ENCODE results near the gene RALA.
"Not testable (repeated sequence)": the region's sequence is repeated elsewhere in the genome, so short reads cannot be mapped to it uniquely, and the experiment has no call there.

Gene RALA

DNA sequence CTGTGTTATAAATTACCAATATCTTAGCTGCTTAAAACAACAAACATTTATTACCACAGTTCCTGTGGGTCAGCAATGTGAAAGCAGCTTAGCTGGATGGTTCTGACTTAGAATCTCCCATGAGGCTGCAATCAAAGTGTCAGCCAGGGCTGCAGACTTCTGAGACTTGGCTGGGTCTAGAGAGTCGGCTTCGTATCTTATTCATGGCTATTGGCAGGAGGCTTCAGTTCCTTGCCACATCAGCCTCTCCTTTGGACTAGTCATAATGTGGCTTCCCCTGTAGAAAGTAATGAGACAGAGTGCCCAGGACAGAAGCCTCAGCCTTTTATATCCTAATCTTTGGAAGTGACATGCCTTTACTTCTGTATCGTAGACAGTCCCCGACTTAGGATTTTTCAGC, 27.3 kb downstream of the RALA start:
- no peak for DNase-seq

DNA sequence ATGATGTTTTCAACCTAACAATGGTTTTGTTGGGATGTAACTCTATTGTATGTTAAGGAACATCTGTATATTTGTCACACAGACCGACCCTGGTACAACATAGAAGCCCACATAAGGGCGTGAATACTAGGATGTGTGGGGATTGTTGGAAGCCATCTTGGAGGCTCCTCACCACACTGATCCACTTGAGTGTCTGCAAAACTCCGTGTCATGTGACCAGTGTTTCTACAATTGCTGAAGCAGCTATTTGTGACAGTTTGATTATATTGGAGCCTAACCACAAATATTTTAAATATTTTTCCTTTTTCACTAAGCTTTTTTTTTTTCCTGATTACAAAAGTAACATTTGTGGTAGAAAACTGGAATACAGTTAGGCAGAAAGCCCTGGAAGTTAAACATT, 27.9 kb downstream of the RALA start:
- no peak for DNase-seq

DNA sequence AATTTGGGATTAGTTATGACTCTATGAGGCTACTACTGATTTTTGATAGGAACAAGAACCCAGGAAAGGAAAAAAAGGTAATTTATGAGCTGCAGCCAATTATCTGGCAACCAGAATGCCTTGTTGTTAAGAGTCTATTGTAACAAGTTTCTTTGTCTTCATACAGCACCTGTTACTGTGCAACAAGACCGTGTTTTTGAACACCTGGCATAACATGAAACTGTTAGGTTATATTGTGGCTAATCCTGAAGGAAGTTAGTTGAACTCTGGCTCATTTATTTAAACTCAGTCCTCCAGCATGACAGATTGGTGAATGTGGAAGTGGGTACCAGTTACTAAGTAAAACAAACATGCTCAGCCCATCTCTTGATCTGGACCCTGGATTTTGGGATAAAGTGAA, 33.0 kb downstream of the RALA start:
- DNase-seq: no peak

DNA sequence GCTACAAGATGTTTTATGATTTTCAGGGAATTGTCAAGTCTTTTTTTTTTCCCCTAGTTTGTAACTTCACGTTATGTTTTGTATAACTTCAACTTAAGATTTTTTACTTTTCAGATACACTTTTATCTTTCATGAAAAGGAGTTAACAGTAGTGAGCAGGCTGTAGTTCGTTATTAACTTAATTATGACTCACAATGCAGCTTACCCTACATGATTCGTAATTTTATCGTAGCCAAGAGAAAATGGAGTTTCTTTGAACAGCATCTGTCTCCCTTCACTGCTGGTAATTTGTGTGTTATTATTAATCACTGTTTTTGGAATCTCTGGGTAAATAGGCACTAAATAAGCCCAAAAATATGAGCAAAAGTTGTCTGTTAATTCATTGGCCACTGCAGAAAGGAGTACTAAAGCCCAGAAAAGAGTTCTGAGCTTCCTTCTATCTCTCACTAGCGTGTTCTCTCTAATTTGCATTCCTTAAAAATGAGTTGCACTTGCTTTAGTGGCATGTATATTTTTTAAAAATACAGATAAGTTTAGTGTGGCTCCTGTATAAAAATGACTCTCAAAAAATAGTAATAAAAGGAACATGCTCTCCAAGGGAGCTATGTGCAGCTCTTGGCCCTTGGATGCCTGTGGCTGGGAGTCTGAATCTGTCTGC, 36.1 kb downstream of the RALA start:
- no peak for DNase-seq

DNA sequence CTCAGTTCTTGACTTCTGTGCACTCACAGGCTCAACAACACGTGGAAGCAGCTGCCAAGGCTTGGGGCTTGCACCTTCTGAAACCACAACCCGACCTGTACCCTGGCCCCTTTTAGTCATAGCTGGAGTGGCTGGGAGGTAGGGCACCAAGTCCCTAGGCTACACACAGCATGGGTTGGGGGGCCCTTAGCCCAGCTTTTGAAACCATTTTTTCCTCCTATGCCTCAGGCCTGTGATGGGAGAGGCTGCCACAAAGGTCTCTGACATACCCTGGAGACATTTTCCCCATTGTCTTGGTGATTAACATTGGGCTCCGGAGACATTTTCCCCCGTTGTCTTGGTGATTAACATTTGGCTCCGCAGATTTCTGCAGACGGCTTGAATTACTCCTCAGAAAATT, 38.6 kb downstream of the RALA start:
- DNase-seq: no peak

DNA sequence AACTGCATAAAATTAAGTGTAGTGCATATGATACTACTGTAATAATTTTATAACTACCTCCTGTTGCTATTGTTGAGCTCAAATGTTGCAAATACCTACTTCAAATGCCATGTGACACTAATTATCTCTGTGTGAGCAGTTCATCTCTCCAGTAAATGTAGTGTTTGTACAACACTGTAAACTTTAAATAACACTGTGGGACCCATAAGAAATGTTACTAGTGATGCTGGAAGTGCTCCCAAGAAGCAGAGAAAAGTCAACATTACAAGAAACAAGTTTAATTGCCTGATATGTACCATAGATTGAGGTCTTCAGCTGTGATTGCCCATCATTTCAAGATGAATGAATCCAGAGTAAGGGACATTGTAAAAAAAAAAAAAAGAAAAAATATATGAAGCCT, 39.9 kb downstream of the RALA start:
- DNase-seq: no peak

DNA sequence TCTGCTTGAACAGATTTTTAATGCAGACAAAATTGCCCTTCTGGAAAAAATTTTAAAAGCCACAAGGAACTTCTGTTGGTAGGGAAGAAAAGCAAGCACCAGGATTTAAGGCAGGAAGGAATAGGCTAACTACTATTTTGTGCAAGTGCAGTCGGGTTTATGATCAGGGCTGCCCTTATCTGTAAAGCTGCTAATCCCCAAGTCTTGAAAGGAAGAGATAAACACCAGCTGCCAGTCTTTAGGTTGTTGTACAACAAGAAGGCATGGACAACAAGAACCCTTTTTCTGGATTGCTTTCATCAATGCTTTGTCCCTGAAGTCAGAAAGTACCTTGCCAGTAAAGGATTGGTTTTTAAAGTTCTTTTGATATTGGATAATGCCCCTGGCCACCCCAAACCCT, 40.7 kb downstream of the RALA start:
- DNase-seq: no peak

DNA sequence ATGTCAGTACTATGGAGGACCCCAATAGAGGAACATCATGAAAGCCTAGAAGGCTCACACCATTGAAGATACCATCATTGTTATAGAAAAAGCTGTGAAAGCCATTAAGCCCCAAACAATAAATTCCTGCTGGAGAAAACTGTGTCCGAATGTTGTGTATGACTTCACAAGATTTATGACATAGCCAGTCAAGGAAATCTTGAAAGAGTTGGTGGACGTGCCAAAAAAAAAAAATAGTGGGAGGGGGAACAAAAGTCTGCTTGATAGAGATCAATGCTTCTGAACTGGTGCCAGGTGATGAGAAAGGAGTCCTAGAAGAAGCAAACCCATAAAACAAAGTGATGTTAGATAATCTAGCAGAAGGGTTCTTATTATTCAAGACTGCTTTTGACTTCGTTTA, 41.2 kb downstream of the RALA start:
- no peak for DNase-seq

DNA sequence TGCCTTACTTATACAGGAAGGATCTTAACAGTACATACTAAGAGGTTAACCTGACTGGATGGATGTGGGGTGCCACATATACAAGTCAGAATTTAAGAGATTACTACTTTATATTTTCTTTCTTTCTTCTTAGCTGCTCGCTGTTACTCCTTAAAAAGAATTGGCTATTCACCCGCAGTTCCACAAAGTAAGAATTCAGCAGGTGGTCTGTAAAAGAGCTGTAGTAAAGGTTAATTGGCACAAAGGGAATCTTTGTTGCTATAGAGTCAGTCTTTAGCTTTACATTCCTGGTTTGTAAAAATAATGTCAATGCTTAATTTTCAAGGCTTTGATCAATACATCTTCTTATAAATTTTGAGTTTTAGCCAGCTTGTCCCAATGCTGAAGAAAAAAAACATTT, 43.2 kb downstream of the RALA start:
- DNase-seq: no peak

DNA sequence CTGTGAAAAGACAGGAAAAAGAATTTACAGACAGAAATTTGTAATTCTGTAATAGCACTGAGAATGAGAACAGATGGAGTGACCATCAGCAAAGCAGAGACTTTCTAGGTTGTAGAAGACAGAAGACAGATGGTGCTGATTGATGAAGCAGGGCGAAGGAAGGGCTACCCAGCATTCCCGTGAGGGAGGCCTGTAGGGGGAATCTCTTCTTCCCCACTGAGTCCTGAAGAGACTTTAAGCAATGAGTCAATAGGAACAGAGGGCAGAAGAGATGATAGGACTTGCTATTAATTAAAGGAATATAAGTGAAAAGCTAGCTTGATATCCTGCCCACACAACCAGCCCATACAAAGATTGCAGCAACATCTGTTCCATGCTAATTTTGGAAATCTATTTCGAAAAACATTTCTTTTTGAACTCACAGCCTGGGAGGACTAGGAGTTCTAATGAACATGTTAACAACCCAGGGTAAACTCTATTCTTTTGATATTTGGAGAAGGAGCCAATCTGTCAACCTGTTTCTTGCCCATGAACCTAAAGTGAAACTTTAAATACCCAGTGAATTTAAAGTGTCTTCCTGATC, 44.1 kb downstream of the RALA start:
- DNase-seq: no peak

DNA sequence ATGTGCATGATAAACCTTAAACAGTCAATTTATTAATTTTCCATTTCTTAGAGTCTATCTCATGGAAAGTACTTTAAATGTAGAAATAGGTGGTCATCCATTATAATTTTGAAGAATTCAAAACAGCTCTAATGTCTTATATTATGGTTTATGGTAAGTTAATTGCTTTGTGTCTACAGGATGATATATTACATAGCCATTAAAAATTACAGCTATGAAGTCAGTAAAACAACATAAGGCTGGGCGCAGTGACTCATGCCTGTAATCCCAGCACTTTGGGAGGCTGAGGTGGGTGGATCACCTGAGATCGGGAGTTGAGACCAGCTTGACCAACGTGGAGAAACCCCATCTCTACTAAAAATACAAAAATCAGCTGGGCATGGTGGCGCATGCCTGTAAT, 44.9 kb downstream of the RALA start:
- DNase-seq: not testable (repeated sequence)

DNA sequence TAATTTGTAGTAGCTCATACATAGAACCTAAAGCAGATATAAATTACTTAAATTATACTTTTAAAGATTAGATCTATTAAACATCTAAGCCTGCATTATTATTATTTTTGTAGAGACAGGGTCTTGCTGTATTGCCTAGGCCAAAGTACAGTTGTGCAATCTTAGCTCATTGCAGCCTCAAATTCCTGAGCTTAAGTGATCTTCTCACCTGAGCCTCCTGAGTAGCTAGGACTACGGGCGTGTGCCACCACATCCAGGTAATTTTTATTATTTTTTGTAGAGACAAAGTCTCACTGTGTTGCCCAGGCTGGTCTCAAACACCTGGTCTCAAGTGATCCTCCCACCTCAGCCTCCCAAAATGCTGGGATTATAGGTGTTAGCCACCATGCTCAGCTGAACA, 46.7 kb downstream of the RALA start:
- no peak for DNase-seq

DNA sequence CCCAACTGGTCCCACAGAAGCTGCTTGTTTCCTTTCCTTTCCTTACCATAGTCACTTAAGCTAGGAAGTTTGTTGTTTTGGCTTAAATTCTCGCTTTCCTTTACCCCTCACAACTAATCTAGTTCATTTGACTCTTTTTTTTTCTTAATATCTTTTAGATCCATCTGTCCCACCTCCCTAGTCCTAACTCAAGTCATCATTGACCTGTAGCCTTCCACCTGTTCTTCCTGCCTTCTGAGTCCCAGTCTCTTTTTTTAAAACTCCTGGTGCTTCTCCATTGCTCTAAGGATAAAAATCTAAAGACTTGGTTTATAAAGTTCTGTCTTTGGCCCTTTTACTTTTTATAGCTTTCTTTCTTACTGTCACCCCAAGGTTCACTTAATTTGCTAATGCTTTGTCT, 47.6 kb downstream of the RALA start:
- DNase-seq: no peak

DNA sequence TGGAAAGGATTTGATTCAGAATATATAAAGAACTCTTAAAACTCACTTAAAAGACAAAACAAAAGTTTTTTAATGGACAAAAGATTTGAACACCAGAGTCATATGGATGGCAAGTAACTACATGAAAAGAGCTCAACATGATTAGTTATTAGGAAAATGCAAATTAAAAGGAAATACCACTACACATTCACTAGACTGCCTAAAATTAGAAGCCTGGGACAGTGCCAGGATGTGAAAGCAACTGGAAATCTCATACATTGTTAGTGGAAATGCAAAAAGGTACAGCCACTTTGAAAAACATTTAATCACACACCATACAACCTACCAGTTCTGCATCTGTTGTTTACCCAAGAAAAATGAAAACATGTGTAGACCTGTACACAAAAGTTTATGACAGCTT, 48.8 kb downstream of the RALA start:
- DNase-seq: no peak

DNA sequence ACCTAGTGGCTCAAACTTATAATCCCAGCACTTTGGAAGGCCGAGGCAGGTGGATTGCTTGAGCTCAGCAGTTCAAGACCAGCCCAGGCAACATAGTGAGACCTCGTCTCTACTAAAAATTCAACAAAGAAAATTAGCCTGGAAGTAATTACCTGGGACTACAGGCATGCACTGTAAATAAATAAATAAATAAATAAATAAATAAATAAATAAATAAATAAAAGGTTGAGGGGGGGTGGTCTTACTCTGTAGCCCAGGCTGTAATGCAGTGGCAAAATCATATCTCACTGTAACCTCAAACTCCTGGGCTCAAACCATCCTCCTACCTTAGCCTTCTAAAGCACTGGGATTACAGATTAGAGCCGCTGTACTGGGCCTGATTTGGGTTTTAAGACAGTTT, 50.5 kb downstream of the RALA start:
- no peak for DNase-seq

DNA sequence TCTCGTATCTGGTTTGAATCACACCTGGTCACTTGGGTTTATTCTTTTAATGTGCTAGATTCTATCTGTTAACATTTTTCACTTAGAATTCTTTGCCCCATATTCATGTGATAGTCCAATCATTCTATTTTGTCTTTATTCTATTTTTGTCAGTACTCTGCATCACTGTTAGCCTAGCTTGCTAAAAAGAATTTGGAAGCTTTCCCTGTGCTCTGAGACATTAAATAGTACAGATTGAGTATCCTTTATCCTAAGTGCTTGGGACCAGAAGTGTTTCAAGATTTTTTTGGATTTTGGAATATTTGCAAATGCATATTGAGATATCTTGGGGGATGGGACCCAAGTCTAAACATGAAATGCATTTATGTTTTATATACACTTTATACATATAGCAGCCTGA, 51.0 kb downstream of the RALA start:
- DNase-seq: no peak

DNA sequence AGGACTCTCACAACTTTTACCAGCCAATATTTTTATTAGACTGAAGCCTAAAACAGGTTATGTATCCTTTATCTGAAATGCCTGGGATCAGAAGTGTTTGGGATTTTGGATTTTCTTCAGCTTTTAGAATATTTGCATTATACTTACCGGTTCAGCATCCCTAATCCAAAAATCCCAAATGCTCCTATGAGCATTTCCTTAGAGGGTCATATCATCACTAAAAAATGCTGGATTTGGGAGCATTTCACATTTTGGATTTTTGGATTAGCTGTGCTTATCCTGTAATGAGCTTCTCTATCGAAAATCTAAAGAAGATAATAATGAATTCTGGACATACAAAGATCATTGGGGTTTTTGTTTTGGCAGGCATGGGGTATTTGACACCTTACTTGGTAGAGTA, 53.0 kb downstream of the RALA start:
- DNase-seq: no peak

DNA sequence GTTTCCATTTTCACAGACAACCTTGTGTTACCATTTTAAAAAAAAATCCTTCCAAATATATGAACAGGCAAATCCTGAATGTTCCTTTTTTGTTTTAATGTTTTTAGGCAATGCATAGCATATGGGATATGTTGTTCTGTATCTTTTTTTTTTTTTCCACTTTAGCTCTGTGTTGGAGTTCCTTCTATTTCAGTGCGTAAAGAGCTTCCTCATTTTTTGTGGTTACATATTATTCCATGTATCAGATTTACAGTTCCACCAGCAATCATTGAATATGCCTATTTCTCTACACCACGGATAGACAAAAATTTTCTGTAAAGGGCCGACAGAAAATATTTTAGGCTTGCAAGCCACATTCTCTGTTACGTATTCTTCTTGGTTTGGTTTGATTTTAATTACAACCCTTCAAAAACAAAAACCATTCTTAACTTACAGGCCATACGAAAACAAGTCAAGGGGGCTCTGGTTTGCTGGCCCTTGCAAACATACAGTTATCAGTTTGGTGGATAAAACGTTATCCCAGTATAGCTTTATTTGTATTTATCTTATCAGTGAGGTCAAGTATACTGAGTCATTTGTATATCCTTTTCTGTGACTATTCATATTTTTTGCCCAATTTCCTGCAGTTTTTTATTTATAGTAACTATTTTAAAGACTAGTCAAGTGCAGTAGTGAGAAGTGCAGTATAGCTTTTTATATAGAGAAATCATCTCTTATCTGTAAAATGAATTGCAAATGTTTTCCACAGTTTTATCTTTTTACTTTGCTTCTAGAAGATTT, 55.7 kb downstream of the RALA start:
- DNase-seq: peak; percentile 58 to 73

DNA sequence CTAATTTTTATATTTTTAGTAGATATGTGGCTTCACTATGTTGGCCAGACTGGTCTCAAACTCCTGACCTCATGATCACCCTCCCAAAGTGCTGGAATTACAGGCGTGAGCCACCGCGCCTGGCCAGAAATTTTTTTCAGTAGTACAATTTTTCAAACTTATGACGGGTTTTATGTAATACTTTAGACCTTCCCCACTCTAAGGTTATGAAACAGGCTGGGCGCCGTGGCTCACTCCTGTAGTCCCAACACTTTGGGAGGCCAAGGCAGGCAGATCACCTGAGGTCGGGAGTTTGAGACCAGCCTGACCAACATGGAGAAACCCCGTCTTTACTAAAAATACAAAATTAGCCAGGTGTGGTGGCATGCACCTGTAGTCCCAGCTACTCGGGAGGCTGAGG, 56.5 kb downstream of the RALA start:
- not testable (repeated sequence) for DNase-seq

DNA sequence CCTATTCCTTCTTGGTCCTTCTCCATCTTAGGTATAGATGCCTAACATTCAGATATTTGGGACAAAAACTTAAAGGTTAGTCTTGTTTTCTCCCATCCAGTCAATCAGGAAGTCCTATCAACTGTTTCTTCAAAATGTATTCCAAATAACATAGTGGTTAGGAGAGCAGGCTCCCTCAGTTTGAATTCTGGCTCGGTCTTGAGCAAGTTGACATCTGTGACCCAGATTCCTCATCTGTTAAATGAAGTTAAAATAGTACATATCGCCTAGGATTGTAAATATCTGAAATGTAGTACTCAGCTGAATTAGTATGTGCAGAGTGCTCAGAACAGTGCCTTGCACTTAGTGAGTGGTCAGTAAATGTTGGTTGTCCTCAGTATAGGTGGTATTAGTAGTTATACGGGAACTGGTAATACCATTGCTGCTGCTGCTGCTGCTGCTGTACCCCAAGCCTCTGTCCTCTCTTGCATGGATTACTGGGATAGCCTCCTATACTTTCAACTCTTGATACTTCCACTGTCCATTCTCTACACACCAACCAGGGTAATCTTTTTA, 58.6 kb downstream of the RALA start:
- DNase-seq: no peak

DNA sequence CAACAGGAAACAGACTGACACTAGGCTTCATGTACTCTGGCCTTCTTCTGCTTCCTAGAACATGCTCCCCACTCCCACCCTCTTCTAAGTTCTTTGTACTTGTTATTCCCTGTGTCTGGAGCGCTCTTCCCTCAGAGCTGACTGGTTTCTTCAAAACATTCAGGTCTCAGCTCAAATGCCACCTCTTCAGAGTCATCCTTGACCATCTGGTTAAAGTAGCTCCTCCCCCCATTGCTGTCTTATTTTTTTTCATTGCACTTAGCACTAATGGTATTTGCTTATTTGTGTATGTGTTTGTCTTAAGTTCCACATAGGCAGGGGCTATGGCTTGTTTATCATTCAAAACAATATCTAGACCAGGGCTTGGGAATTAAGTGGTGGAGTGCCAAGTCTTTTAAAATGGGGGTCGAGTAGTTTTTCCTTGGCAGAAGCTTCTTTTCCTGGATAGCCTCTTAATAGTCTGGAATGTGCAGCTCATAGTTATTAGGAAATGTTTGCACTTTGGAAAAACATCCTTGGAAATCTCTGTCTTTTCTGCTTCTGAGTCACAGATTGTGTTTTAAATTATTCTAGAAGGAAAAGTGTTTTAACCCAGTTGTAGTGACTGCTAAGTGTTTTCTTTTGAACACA, 60.0 kb downstream of the RALA start:
- DNase-seq: peak; percentile 22 to 51

DNA sequence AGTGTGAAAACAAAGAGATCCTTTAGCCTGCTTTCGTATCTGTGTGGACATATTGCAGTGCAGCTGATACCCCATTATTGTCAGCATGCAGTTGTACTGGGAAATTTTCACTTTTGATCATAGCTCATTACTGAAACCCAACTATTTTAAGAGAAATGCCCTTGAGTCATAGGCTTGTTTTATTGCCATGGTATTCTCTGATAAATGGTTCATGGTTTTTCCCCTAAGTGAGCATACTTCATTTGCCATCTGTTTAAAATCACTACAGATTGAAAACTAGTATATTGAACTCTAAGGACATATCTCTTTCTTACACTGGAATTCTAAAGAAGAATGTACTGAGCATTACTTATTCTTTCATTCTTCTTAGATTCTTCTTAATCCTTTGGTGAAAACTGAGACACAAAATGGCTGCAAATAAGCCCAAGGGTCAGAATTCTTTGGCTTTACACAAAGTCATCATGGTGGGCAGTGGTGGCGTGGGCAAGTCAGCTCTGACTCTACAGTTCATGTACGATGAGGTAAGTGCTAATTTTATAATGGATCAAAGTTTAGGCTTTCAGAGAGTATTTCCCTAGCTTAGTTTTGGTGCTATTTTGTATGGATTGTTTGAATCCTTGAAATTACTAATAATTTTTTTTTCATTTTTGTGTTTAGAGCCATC, 63.0 kb downstream of the RALA start:
- DNase-seq: no peak
